ENCODE measurements around the gene GPR143.

GPR143 gene

DNA sequence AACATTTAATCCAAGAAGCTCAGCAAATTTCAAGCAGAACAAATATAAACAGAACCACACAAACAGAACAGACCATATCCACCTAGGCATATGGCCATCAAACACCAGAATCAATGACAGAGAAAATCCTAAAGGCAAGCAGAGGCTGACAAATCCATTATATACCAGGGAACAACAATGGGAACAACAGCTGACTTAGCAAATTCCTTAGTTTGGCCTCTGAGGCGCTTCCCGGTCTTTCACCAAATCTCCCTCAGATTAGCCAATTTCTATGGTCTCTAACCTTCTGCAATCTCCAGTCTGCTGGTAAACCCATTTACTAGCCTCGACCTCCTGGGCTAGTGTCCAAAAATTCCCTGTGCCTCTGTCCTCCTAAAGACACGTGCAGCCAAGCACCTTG, 59.2 kb downstream of the GPR143 start:
- no peak for DNase-seq

DNA sequence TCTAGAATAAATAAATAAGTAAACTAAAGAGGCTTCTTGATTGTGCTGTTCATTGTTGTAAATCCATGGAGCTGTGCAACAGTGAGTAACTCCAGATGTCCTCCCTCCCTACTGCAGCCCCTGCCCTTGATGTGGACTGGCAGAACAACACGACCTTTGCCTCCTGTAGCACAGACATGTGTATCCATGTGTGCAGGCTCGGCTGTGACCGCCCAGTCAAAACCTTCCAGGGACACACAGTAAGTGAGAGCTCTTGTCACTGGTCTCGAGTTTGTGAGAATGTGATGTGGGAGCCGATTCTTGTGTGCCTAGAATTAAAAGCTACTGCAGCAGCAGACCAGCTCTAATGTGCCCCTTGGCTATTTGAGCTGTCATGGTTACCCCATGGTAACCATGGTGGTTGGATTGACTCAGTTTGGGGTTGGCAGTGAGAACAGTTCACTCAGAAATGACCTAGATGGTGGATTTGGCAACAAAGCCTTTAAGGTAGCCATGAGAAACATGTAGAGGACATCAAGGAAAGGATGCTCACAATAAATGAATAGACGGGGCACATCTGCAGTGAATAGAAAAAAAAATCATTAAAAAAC, 60.7 kb downstream of the GPR143 start:
- DNase-seq, result no peak

DNA sequence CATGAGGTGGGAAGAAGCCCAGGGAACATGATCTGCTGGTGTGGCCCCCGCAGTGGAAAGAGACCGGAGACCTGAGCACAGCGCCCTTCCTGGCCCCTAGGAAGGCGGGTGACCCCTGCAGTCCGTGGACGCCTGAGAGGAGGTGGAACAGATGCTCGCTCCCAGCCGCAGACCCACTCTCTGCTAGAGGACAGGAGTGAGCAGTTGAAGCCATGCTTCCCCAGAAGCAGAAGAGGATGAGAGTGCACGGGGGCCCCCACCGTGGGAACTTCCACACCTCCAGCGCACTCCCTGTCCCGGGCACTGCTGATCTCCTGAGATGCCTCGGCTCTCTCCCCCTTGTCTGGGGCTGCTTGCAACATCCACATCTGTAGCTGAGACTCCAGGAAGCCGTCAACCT, 62.2 kb downstream of the GPR143 start:
- DNase-seq, result no peak

DNA sequence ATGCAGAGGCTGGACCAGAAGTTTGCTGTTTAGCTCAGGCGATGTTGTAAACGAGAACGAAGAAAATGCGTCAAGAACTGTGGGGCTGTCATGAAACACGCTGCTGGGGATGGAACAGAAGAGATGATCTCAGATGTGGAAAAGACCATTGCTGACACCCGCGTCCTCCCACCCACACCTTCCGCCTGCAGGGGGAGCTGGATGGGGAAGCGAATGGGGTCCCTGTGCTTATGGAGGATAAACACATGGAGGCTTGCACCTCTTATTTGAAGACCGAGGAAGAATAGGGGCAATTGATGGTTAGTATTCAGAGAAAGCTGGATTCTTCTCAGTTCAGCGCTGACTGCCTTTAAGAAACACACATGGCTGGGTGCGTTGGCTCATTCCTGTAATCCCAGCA, 63.9 kb downstream of the GPR143 start:
- DNase-seq, result no peak

DNA sequence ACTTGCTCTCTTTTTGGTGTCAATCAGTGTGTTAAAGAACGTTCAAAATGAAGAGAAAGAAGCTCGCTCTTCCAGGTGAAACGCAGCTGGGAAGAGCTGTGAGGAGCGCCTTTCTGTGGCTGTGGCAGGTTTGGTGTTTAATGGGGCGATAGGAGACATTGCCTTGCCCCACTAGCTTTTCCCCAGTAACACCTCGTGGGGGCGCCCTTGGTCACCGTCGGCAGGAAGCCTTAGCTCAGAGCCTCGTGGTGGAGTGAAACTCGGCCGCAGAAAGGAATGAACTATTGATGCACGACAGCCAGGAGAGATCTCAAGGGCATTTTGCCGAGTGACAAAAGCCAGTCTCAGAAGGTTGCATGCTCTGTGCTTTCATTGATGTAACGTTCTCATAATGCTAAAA, 65.1 kb downstream of the GPR143 start:
- no peak for DNase-seq

DNA sequence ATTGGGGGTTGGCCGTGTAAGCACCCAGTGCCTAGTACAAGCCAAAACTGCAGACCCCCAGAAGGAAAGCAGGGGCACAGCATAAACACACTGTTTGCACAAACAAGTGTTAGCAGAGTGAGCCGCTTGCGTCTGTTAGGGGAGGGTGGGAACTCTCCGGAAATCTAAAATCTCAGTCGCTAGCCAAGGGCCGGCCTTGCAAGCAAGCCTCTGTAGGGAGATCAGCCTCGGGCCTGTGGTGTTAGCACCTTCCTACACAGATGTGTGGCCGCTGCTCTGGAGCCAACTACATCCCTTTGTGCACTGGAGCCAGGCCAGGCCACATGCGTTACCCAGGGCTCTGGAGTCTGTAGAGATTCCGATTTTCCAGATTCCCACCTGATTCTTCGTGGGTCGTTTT, 67.1 kb downstream of the GPR143 start:
- DNase-seq, result no peak

DNA sequence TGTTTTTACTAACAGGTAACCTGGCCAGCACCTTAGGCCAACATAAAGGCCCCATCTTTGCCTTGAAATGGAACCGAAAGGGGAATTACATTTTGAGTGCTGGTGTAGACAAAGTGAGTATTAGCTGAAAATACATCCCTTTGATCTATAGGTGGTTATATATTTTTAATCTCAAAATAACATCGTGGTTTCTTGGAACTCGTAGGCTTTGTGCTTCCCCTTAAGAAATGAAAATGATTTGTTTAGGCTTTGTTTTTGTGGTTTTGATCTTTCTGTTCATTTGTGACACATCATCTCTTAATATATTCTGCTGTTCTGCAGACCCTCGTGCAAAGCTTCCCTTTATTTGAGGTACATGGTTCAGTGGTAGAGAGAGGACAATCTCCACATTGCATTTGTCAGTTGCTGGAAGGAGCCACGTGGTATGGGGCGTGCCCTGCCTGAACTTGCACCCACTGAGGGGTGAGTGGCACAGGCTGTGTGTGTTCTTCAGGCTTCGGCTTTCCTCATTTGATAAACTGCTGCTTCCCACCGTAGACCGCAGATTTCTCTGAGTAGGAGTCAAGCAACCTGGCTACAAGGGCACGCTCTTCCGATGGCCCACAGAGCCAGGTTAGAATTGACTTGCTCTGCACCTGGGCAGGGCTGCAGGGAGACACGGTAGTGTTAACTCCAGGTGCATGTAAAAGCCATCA, 72.2 kb downstream of the GPR143 start:
- no peak for DNase-seq

DNA sequence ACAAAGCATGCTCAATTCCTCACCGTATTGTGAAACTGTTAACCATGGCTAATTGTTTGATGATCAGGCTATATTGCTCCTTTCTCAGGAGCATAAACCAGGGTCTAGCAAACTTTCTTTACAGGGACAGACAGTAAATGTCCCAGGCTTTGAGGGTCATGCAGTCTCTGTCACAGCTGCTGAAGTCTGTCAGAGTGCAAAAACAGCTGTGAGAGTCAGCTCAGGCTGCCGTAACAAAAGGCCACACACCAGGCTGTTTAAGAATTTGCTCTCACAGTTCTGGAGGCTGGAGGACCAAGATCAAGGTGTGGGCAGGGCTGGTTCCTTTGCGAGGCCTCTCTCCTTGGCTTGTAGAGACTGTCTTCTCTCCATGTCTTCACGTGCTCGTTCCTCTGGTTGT, 75.6 kb downstream of the GPR143 start:
- DNase-seq, result no peak

DNA sequence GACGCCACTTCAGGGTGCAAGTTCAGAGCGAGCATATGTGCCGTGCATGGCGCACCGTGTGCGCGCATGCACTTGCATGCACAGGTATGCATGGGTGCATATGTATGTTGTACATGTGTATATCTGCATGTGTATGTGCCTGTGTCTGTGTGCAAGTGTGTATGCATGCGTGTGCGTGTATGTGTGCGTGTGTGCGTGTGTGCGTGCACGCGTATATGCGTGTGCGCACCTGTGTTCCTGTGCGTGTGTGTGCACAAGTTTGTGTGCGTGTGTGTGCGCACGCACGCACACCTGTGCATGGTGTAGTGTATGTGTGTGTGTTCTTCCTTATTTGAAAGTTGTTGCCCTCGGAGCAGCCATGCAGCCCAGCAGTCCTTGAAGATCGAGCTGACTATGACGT, 76.8 kb downstream of the GPR143 start:
- DNase-seq, result no peak

DNA sequence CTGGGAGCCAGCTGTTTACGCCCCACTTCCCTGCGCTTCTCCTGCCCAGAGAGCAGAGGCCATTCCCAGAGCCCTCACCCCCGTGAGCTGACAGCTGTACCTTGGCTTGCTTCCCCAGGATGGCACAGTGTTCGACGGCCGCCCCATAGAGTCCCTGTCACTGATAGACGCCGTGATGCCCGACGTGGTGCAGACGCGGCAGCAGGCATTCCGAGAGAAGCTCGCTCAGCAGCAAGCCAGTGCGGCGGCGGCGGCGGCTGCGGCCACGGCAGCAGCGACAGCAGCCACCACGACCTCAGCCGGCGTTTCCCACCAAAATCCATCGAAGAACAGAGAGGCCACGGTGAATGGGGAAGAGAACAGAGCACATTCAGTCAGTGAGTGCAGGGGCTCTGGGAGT, 77.7 kb downstream of the GPR143 start:
- DNase-seq, result no peak

DNA sequence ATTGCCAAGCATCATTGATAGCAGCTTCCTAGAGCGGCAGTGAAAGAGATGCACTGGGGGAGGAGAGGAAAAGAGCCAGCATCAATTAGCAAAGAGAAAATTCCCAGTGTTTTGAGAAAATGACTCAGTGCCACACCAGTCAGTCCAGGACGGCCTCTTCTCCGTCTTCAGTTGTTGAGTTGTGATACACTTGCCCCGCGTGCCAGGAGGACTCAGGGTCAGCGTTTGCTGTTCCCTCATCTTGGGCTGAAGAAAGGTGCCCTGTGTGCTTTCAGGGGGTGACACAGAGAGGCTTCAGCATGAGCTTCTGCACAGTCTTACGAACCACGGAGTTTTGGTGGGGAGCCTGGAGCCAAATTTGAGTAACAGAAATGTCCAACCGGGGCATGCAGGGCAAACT, 82.3 kb downstream of the GPR143 start:
- DNase-seq, result no peak

DNA sequence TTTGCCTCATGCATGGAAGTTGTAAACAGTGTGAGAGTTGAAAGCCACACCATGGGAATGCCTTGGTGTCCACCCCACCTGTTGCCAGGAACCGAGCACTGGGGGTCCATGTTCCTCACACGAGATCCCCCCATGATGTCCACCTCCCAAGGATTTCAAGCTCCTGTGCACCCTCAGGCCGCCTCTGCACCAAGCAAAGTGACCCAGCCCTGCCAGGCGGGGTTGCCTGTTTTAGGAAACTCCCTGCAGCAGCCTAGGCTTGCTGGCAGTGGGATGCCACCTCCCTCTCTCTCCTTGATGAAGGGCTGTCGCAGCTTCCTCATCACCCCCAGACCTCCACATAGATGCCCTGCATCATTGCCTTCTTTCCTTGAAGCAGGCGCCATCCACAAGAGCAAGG, 82.8 kb downstream of the GPR143 start:
- no peak for DNase-seq

DNA sequence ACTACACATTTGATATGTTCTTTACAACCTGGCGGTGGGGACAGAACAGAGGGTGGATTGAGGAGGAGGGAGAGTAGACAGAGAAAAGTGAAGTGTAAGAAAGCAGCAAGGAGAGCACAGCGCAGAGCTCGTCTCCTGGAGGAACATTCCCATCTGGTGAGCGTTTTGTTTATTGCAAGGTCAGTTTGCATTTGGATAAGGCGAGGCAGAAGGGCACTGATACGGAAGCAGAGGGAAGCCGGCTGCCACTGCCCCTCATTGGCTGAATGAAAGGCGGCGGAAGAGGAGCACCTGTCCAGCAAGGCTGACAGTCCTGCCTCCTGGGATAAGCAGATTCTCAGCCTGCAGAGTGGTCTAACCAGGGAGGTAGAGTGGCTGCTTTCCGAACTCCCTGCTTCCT, 83.2 kb downstream of the GPR143 start:
- no peak for DNase-seq

DNA sequence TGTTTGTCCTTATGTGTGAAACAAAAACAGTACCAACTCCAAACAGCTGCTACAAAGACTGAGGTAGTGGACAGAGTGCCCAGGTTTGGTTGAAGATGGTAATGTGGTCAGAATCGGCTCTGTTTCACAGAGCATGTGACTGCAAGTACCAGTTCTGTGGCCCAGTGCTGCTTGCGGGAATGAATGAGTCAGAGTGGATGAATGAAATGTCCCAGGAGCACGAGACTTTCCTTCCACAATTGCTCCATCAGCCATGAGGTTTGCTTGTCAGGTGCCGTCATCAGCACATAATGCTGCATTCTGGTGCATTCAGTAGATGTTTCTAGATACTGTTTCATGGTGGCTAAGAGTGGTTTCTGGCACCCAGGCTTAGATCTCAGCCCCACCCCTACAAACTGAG, 84.2 kb downstream of the GPR143 start:
- no peak for DNase-seq

DNA sequence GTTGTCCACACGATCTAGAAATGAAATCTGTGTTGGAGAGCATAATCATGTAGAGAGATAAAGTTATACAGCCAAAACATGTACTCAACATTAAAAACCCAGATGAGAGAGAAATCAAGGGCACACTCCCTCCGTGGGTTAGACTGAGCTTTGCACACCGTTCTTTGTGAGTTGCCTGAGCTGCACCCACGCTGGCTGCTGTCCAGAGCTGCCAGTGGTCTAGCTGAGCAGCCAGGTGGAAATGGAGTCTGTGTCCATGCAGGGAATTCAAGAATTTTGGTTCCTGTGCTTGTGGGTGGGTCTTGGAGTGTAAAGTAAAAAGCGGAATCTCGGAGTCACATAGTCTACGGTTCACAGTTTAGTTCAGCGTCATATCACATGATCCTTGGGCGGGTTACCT, 84.6 kb downstream of the GPR143 start:
- no peak for DNase-seq

DNA sequence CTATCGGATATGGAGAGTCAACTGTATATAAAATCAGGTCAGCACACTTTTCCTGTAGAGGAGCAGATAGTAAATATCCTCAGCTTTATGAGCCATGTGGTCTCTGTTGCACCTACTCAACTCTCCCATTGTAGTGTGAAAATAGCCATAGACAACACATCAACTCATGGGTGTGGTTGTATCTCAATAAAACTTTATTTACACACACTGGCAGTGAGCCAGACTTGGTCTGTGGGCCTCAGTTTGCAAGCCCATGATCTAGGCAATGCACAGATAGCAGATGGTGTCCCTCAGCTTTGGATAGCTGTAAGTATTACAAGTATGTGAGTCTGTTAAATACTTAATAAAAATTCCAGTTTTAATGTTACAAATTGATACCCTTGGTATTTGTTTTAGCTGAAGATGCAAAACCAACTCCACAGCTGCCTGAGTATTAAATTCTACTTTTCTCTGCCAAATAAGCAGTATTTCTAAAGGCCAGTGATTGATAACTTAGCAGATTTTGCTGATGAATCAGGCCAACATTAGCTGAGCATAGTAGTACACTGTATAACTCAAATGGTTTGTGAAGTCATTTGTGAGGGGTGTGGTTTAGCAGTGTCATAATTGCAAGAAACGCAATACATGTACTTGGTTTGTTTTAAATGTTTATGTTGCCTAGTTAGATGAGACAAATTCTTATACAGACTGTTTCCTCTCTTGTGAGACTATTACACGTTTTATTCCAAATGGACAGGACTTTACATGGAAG, 87.3 kb downstream of the GPR143 start:
- no peak for DNase-seq

DNA sequence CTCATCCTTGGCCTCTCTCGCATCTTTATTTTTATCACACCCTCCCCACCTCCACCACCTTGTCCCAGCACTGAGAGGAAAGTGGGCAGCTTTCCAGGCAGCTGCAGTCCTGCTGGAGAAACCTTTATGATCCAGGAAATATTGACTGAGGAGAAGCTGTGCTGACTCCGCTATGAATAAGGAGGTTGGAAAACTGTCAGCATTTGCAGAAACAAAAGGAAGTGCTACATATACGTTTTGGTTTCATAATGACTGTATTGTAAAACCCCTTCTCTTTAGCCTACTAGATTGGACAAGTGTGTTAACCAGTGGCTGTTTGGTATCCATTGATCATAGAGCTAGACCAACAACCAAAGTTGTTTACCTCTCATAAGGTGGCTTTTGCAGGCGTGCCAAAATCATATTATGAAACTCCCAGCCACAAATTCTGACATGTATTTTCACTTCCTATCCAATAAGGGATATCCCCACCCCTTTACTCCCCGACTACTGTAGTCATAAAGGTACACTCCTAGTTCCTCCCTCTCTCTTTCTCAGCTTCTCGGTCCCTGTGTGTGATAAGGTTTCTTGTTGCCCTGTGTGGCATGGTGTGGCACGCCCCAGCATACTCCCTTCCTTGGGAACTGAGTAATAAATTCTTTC, 88.4 kb downstream of the GPR143 start:
- peak; percentile 44 for DNase-seq

DNA sequence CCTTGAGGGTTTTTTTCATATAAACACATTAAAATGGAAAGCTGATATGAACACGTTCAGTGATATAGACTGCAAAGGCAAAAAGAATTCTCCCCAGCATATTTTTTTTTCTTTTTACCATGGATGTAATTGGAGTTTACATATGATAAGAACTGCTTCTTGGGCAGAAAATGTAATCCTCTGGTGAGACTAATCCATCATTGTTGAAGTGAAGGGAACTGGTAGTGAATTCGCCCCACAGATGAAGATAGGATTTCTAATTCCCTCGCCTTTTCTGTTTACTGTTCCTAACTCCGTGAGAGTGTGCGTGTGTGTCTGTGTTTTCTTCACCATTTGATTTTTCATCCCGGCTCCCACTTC, 88.9 kb downstream of the GPR143 start:
- DNase-seq, result no peak

DNA sequence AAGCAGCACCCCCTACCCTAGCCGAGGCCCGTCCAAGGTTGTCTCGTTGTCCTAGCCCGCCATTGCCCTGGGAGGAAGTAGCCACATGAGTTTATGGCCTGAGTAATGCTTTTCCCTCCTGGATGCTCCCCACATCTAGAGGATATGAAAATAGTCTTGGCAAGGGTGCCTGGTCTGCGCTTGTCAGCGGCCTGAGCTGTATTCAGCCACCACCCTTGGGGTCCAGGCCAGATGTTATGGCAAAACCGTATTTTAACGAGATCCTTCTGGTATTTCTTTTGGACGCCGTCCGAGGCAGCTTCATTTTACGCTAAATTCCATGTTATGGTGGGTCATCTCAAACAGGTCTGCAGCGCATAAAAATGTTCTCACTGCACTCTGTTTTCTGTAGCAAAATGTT, 89.3 kb downstream of the GPR143 start:
- no peak for DNase-seq
